ENCODE measurements around the gene ARFGEF3.
"Not testable (repeated sequence)": the region's sequence is repeated elsewhere in the genome, so short reads cannot be mapped to it uniquely, and the experiment has no call there.

ARFGEF3 gene

GRCh38 chr6:138161338-138162110 lies at the start of gene ARFGEF3:
ARFGEF3 (plus strand) TSS chr6:138161939; CDS start chr6:138162087, 148 bp downstream.
- DNase-seq: peak; percentile 63

GRCh38 chr6:138113588-138114210 lies 48.0 kb upstream of the ARFGEF3 start:
- DNase-seq: no peak

GRCh38 chr6:138115201-138115600 lies 46.5 kb upstream of the ARFGEF3 start:
- DNase-seq: no peak

GRCh38 chr6:138115877-138116660 lies 45.7 kb upstream of the ARFGEF3 start:
- DNase-seq: peak; percentile 46

GRCh38 chr6:138116661-138116999 lies 45.1 kb upstream of the ARFGEF3 start:
- DNase-seq: no peak

GRCh38 chr6:138117376-138117914 lies 44.3 kb upstream of the ARFGEF3 start:
- no peak for DNase-seq

- not testable (repeated sequence) for DNase-seq
Observed at GRCh38 chr6:138119229-138119628, 42.5 kb upstream of the ARFGEF3 start.

GRCh38 chr6:138119976-138120375 lies 41.8 kb upstream of the ARFGEF3 start:
- no peak for DNase-seq

- DNase-seq: no peak
Observed at GRCh38 chr6:138124096-138124495, 37.6 kb upstream of the ARFGEF3 start.

GRCh38 chr6:138128096-138128495 lies 33.6 kb upstream of the ARFGEF3 start:
- DNase-seq: no peak

GRCh38 chr6:138129190-138129589 lies 32.5 kb upstream of the ARFGEF3 start:
- no peak for DNase-seq

- no peak for DNase-seq
Observed at GRCh38 chr6:138142806-138143205, 18.9 kb upstream of the ARFGEF3 start.

- no peak for DNase-seq
Observed at GRCh38 chr6:138145402-138145801, 16.3 kb upstream of the ARFGEF3 start.

GRCh38 chr6:138146544-138146943 lies 15.2 kb upstream of the ARFGEF3 start:
- no peak for DNase-seq

- no peak for DNase-seq
Observed at GRCh38 chr6:138155443-138155842, 6.3 kb upstream of the ARFGEF3 start.

GRCh38 chr6:138157986-138158638 lies 3.6 kb upstream of the ARFGEF3 start:
- no peak for DNase-seq

GRCh38 chr6:138159246-138159645 lies 2.5 kb upstream of the ARFGEF3 start:
- DNase-seq: no peak

- no peak for DNase-seq
Observed at GRCh38 chr6:138160329-138161087, 1.2 kb upstream of the ARFGEF3 start.

GRCh38 chr6:138161088-138161337 lies 726 bp upstream of the ARFGEF3 start:
- no peak for DNase-seq

GRCh38 chr6:138162111-138162954 lies 594 bp downstream of the ARFGEF3 start:
- no peak for DNase-seq

GRCh38 chr6:138162955-138163575 lies 1.3 kb downstream of the ARFGEF3 start:
- DNase-seq: no peak
